HepG2 (cell line): Measurements from ENCODE around the gene CDK5RAP1. TPM values are rescaled to one million over a fixed set of nuclear protein-coding genes. Genes with fewer than 3 reads are reported as not detected.
A peak's percentile ranks its signal among the peaks of the same experiment; 100 is the strongest.

Source experiments
- ARNTL ChIP-seq: sonication (generic); formaldehyde crosslinking; IDR thresholded peaks from 2 replicates; pipeline ENCODE4 v1.4.0; 2020; ENCODE audit warnings: mild to moderate bottlenecking, missing genetic modification reagents
- ATAD3A ChIP-seq: sonication (generic); formaldehyde crosslinking; IDR thresholded peaks from 2 replicates; pipeline ENCODE4 v1.4.0; 2020; ENCODE audit warnings: missing genetic modification reagents
- CHD4 ChIP-seq: fragments of 200-600 bp; sonication (generic); IDR thresholded peaks from 2 replicates; pipeline ENCODE4 v1.7.0; 2017; ENCODE audit warnings: mild to moderate bottlenecking, low read length, borderline replicate concordance
- ELF3 ChIP-seq: IDR thresholded peaks from 2 replicates; pipeline ENCODE4 v1.6.1; 2016; ENCODE audit warnings: missing genetic modification reagents, missing compliant biosample characterization
- EP300 ChIP-seq, 3 experiments: sonication (generic) in 1 of 3; formaldehyde crosslinking in 1 of 3; IDR thresholded peaks; 2 replicates each; pipeline versions ENCODE4 v1.5.1 to v1.6.1; 2011 to 2020; ENCODE audit warnings: low read depth in 2 of 3, low read length in 2 of 3, borderline replicate concordance in 1 of 3, improper control_type of control experiment in 1 of 3, mild to moderate bottlenecking in 1 of 3, missing genetic modification reagents in 1 of 3, moderate library complexity in 1 of 3
- FIP1L1 ChIP-seq: fragments of 200-400 bp; formaldehyde crosslinking; IDR thresholded peaks from 2 replicates; pipeline ENCODE4 v1.6.1; 2018; ENCODE audit warnings: low read depth, mild to moderate bottlenecking, low read length, moderate library complexity, borderline replicate concordance; ENCODE audit not compliant: insufficient read depth
- HNF4A ChIP-seq: sonication (generic); formaldehyde crosslinking; IDR thresholded peaks from 2 replicates; pipeline ENCODE4 v1.4.0; 2020; ENCODE audit warnings: missing genetic modification reagents
- IRF2 ChIP-seq: IDR thresholded peaks from 2 replicates; pipeline ENCODE4 v1.6.1; 2018; ENCODE audit warnings: missing genetic modification reagents, missing compliant biosample characterization
- ISL2 ChIP-seq: sonication (generic); formaldehyde crosslinking; IDR thresholded peaks from 2 replicates; pipeline ENCODE4 v1.5.0; 2020; ENCODE audit warnings: missing genetic modification reagents
- KDM5B ChIP-seq: sonication (generic); formaldehyde crosslinking; IDR thresholded peaks from 2 replicates; pipeline ENCODE4 v1.4.0; 2020; ENCODE audit warnings: missing genetic modification reagents, mild to moderate bottlenecking, borderline replicate concordance
- KLF13 ChIP-seq: sonication (generic); formaldehyde crosslinking; IDR thresholded peaks from 2 replicates; pipeline ENCODE4 v1.4.0; 2020; ENCODE audit warnings: mild to moderate bottlenecking, missing genetic modification reagents
- NAIF1 ChIP-seq: sonication (generic); formaldehyde crosslinking; IDR thresholded peaks from 2 replicates; pipeline ENCODE4 v1.5.0; 2020; ENCODE audit warnings: mild to moderate bottlenecking, missing genetic modification reagents, borderline replicate concordance
- NFKB2 ChIP-seq: sonication (generic); formaldehyde crosslinking; IDR thresholded peaks from 2 replicates; pipeline ENCODE4 v1.4.0; 2020; ENCODE audit warnings: missing genetic modification reagents, borderline replicate concordance
- SNRNP70 ChIP-seq: fragments of 200-400 bp; formaldehyde crosslinking; IDR thresholded peaks from 2 replicates; pipeline ENCODE4 v1.6.1; 2017; ENCODE audit warnings: mild to moderate bottlenecking, low read depth, low read length, moderate library complexity
- SOX6 ChIP-seq, 2 experiments: fragments of 450-650 bp in 1 of 2; sonication (generic) in 1 of 2; formaldehyde crosslinking in 1 of 2; IDR thresholded peaks; 2 replicates each; pipeline versions ENCODE4 v1.4.0 to v1.6.1; 2017 to 2020; ENCODE audit warnings: antibody characterized with exemption in 1 of 2, mild to moderate bottlenecking in 1 of 2, missing genetic modification reagents in 1 of 2
- SP140L ChIP-seq: sonication (generic); formaldehyde crosslinking; IDR thresholded peaks from 2 replicates; pipeline ENCODE4 v1.4.0; 2020; ENCODE audit warnings: missing genetic modification reagents, borderline replicate concordance
- SSRP1 ChIP-seq: IDR thresholded peaks from 2 replicates; pipeline ENCODE4 v1.6.1; 2016; ENCODE audit warnings: control low read depth
- ZFY ChIP-seq: sonication (generic); formaldehyde crosslinking; IDR thresholded peaks from 2 replicates; pipeline ENCODE4 v1.4.0; 2020; ENCODE audit warnings: missing genetic modification reagents
- polyA plus RNA-seq, 8 experiments: library from polyadenylated mRNA; depleted of rRNA in 3 of 8; stranded (reverse) in 7 of 8; unstranded in 1 of 8; fragments of >200 nt; fragmentation: Illumina TruSeq in 4 of 8; extraction: Trizol in 4 of 8; gene quantifications; 2 replicates each; pipeline versions ENCODE4 v1.2.1 to v1.2.3, GENCODE V29; 2011 to 2016; ENCODE audit warnings: low read depth in 4 of 8, missing spikeins in 1 of 8, mixed read lengths in 1 of 8; ENCODE audit not compliant: insufficient read depth in 1 of 8
- total RNA-seq, 5 experiments: library from RNA; depleted of rRNA; stranded (reverse); fragments of >200 nt; fragmentation: Illumina TruSeq; extraction: Trizol; gene quantifications; 2 replicates each; pipeline ENCODE4 v1.2.3, GENCODE V29; 2016; ENCODE audit warnings: low read depth in 1 of 5
- TF ChIP-seq, protein P1 (sequence below): sonication (generic); IDR thresholded peaks from 2 replicates; pipeline ENCODE4 v1.6.1; 2016; ENCODE audit warnings: low read depth, borderline replicate concordance
- TF ChIP-seq, protein P2 (sequence below): sonication (generic); formaldehyde crosslinking; IDR thresholded peaks from 2 replicates; pipeline ENCODE4 v1.9.0; 2021; ENCODE audit warnings: missing genetic modification reagents, borderline replicate concordance
- TF ChIP-seq, protein P3 (sequence below): sonication (generic); formaldehyde crosslinking; IDR thresholded peaks from 2 replicates; pipeline ENCODE4 v1.4.0; 2020; ENCODE audit warnings: missing genetic modification reagents, mild to moderate bottlenecking, borderline replicate concordance
- TF ChIP-seq, protein P4 (sequence below): IDR thresholded peaks from 2 replicates; pipeline ENCODE4 v1.6.1; 2016; ENCODE audit warnings: missing genetic modification reagents, missing compliant biosample characterization

The CDK5RAP1 gene
- total and polyA plus RNA-seq, 2 of the 13 experiments (the other 11 are each of a cell fraction or from before 2014, with no cell fraction given): 53.6 to 98.2 TPM

DNA sequence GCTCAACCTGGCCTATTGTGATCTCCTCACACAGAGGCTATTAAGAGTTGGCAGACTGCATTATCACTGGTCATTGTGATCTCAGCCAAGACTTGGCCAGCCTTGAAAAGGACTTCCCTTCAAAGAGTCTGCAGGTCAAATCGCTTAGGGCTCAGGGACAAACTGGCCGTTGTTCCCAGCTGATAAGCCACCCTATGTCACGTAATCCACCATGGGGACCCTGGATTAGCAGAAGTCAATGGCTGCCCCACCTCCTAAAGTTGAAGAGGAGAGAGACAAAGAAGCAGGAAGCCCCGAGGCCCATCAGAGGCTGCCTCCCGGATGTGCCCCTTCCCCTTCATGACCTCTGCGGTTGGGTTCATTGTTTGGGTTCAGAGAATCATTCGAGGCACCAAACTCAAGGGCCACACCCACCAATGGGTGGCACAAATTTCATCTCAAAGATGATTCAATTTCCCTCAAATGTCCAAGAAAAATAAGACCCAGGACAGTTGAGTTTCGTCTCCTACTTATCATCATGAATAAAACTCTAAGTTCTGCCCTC, 61.7 kb downstream of the CDK5RAP1 start (continued):
- TF ChIP-seq KLF13 (CRISPR knock-in tag) (no peak), CHD4 (peak; percentile 63; the same call in 1 of the 2 replicates), FIP1L1 (no peak), SOX6 (IDR thresholded peaks at IDR 0.05) (no peak), SOX6 (CRISPR knock-in tag; IDR thresholded peaks at IDR 0.05) (peak; percentile 94), ARNTL (peak; percentile 74), SP140L (no peak), SSRP1 (CRISPR knock-in tag) (no peak; the same call in 1 of the 2 replicates), ZFY (CRISPR knock-in tag) (0 out of 2 replicates have a peak, but pooled peaks have one; percentile 30), EP300 (IDR thresholded peaks at IDR 0.05; ENCODE audit: low read depth in 2 of 2, low read length in 2 of 2) (peak in 1 of 2 experiments; percentile 92; a peak in 2 of 4 replicates), EP300 (CRISPR knock-in tag; IDR thresholded peaks at IDR 0.05; ENCODE audit: borderline replicate concordance) (peak; percentile 82), KDM5B (CRISPR knock-in tag) (no peak), NAIF1 (CRISPR knock-in tag) (no peak), HNF4A (peak; percentile 56), ELF3 (CRISPR knock-in tag) (peak; percentile 47; the same call in 1 of the 2 replicates), IRF2 (0 out of 2 replicates have a peak, but pooled peaks have one; percentile 27), NFKB2 (CRISPR knock-in tag) (no peak), ATAD3A (CRISPR knock-in tag) (no peak), SNRNP70 (no peak), ISL2 (CRISPR knock-in tag) (peak; percentile 77)
- TF ChIP-seq, protein P1, sequence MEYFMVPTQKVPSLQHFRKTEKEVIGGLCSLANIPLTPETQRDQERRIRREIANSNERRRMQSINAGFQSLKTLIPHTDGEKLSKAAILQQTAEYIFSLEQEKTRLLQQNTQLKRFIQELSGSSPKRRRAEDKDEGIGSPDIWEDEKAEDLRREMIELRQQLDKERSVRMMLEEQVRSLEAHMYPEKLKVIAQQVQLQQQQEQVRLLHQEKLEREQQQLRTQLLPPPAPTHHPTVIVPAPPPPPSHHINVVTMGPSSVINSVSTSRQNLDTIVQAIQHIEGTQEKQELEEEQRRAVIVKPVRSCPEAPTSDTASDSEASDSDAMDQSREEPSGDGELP: peak; percentile 89
- TF ChIP-seq, protein P2, sequence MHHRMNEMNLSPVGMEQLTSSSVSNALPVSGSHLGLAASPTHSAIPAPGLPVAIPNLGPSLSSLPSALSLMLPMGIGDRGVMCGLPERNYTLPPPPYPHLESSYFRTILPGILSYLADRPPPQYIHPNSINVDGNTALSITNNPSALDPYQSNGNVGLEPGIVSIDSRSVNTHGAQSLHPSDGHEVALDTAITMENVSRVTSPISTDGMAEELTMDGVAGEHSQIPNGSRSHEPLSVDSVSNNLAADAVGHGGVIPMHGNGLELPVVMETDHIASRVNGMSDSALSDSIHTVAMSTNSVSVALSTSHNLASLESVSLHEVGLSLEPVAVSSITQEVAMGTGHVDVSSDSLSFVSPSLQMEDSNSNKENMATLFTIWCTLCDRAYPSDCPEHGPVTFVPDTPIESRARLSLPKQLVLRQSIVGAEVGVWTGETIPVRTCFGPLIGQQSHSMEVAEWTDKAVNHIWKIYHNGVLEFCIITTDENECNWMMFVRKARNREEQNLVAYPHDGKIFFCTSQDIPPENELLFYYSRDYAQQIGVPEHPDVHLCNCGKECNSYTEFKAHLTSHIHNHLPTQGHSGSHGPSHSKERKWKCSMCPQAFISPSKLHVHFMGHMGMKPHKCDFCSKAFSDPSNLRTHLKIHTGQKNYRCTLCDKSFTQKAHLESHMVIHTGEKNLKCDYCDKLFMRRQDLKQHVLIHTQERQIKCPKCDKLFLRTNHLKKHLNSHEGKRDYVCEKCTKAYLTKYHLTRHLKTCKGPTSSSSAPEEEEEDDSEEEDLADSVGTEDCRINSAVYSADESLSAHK (CRISPR knock-in tag): no peak
- TF ChIP-seq, protein P3, sequence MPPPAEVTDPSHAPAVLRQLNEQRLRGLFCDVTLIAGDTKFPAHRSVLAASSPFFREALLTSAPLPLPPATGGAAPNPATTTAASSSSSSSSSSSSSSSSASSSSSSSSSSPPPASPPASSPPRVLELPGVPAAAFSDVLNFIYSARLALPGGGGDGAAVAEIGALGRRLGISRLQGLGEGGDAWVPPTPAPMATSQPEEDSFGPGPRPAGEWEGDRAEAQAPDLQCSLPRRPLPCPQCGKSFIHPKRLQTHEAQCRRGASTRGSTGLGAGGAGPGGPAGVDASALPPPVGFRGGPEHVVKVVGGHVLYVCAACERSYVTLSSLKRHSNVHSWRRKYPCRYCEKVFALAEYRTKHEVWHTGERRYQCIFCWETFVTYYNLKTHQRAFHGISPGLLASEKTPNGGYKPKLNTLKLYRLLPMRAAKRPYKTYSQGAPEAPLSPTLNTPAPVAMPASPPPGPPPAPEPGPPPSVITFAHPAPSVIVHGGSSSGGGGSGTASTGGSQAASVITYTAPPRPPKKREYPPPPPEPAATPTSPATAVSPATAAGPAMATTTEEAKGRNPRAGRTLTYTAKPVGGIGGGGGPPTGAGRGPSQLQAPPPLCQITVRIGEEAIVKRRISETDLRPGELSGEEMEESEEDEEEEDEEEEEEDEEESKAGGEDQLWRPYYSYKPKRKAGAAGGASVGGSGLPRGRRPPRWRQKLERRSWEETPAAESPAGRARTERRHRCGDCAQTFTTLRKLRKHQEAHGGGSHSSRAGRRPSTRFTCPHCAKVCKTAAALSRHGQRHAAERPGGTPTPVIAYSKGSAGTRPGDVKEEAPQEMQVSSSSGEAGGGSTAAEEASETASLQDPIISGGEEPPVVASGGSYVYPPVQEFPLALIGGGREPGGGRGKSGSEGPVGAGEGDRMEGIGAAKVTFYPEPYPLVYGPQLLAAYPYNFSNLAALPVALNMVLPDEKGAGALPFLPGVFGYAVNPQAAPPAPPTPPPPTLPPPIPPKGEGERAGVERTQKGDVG (CRISPR knock-in tag): no peak
- TF ChIP-seq, protein P4, sequence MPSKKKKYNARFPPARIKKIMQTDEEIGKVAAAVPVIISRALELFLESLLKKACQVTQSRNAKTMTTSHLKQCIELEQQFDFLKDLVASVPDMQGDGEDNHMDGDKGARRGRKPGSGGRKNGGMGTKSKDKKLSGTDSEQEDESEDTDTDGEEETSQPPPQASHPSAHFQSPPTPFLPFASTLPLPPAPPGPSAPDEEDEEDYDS (CRISPR knock-in tag): no peak
